GM12874 (cell line): ENCODE measurements around the gene FFAR4.
A peak's percentile ranks its signal among the peaks of the same experiment; 100 is the strongest.

Source experiments
- TF ChIP-seq, protein P1 (sequence below): IDR thresholded peaks from 2 replicates; pipeline ENCODE4 v1.5.1; 2011; ENCODE audit warnings: low read depth, mild to moderate bottlenecking, control low read depth, low read length, moderate library complexity; ENCODE audit not compliant: insufficient read depth

Gene FFAR4

DNA sequence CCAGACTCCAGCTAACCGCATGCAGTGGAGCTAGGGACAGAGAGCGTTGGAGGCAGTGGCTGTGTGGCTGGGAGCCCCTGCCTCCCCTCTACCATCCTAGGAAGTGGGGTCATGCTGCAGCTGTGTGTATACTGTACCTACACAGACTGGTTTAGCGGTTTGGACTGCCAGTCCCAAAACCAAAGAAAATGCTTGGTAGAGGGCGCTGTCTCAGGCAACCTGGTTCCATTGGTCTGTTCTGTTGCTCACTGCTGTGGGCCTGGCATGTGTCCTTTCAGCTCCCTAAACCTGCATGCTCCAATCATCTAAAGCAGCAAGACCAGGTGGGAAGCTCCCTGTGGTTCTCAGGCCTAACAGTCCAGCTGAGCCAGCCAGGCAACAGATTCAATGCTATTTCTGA is 30.1 kb downstream of the FFAR4 start:
- TF ChIP-seq, protein P1, sequence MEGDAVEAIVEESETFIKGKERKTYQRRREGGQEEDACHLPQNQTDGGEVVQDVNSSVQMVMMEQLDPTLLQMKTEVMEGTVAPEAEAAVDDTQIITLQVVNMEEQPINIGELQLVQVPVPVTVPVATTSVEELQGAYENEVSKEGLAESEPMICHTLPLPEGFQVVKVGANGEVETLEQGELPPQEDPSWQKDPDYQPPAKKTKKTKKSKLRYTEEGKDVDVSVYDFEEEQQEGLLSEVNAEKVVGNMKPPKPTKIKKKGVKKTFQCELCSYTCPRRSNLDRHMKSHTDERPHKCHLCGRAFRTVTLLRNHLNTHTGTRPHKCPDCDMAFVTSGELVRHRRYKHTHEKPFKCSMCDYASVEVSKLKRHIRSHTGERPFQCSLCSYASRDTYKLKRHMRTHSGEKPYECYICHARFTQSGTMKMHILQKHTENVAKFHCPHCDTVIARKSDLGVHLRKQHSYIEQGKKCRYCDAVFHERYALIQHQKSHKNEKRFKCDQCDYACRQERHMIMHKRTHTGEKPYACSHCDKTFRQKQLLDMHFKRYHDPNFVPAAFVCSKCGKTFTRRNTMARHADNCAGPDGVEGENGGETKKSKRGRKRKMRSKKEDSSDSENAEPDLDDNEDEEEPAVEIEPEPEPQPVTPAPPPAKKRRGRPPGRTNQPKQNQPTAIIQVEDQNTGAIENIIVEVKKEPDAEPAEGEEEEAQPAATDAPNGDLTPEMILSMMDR, result peak; percentile 33; the same call in 1 of the 2 replicates

DNA sequence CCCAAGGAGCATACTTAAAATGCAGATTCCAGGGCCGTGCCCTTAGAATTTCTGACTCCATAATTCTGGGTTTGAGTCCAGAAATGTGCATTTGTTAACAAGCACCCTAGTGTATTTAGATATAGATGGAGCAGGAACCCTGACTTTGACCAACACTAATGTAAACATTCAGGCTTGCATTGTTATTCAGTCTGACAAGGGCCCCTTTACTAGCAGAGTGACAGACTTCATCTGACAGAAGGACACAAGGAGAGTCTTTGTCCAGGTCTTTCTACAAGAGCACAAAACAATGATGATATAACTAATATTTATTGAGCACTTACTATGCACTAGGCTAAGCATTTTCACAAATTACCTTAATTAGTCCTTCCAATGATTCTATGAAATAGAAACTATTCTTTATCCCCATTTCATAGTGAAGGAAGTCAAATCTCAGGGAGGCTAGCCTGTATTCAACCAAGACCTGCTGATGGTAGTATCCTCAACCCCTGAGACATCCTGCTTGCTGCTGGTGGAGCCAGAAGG is 30.7 kb downstream of the FFAR4 start:
- TF ChIP-seq, protein P1, result no peak

DNA sequence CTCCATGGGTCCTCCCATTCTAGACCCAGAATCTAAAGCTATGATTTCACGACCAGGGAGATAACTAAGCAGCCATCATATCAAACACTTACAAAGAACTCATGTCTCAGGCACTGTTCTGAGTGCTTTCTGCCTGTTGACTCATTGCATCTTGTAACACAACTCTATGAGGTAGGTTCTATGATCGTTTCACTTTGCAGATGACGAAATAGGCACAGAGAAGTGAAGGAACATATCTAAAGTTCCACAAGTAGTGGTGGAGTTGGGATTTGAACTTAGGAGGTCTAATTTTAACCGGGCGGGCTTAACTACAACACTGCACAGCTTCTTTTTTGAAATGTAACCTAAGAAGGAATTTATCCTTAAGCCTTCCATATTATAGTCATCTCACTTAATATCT is 31.7 kb downstream of the FFAR4 start:
- TF ChIP-seq, protein P1, result no peak

DNA sequence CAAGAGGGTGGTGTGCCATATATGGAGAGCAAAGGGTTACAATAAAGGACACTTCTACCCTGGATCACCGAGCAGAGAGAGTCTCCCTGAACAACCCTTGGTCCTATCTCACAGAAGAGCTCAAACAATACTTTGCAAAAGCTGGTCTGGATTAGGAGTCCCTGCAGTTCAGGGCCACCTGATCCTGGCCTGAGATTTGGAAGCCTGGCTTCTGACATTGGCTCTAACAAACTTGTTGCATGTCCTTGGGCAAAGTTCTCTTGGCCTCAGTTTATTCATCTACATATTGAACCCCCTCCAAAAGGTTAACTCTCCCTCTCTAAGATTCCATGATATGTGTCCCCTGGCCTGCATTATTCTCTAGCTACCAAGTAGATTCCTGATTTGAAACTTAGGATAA is 32.9 kb downstream of the FFAR4 start:
- TF ChIP-seq, protein P1, result no peak

DNA sequence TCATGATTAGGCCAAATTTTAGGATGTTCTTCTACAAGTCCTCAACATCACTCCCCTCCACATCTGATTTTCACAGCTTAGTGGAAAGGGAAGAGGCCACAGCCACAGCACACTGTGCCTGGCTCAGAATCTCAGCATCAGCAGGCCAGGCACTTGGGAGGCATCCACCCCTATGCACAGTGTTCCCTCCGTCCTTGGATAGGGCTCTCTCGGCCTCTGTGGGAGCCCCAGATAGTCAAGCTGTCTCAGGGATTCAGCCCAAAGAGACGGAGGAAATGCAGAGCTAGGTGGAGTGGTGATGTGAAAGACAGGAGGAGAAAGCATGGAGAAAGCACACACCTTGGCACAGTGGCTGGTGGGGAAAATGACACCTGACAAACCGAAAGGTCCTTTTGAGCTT is 33.3 kb downstream of the FFAR4 start:
- TF ChIP-seq, protein P1, result no peak

DNA sequence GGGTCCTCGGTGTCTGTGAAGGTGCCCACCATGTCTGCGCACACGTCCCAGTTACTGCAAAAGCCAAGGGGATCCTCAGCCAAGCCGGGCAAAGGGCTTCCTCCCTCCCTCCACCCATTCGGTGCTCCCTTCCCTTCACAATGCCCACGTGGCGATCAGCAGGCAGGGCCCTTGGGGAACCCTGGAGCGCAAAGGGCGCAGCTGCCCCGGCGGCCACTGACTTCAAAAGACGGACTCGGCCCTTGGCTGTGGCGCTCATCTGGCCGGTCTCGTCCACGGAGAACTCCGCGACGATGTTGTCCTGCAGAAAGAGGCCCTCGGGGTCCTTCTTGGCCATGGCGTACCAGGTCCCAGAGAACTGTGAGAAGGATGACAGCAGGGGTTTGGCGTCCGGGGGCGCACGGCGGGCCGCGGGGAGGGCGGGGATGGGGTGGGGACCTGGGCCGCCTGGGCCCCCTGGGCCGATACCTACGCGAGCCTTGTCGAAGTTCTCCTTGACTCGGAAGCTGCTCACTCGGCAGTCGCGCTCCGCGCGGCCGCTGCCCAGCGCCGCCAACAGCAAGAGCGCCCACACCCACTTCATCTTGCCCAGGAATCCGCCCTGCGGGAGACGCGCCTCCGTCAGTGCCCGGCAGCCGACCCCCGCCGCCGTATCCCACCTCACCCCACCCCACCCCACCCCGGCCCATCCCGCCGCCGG is 34.1 kb downstream of the FFAR4 start:
- TF ChIP-seq, protein P1, result no peak

DNA sequence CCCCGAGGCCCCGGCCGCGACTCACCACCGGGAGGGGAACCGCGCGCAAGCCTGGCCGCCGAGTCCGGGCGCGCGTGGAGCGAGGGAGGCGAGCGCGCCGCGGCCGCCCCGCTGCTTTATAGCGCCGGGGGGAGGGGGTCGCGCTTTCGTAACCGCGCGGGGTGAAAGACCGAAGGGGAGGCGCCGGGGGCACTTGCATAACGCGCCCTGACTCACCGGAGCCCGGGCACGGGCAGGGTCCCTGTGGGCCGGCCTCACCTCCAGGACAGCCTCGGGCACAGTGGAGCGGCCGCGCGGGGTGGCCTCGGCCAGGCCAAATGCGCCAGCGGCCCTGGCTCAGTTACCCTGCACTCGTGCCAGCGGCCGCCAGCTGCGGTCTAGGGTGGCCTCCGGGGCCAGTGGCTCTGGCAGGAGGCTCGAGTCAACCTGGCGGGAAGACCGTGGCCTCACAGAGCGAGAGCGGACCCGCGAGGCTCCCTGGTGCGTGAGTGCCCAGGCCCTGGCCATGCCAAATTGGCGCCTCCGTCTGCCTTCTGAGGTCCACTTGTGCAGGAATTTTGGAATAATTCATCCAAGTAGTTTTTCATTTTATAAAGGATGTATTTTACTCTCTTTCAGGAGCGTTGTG is 34.8 kb downstream of the FFAR4 start, which contains the start of gene RBP4:
RBP4 (minus strand) TSS at position 90 of the 628 bp plus-strand sequence. CDS start 207 bp downstream, outside the sequence.
- TF ChIP-seq, protein P1, result no peak
